GM18870 (cell line): ENCODE measurements around the gene DRC7.
"Not testable (repeated sequence)": the region's sequence is repeated elsewhere in the genome, so short reads cannot be mapped to it uniquely, and the experiment has no call there.

Experiments
- ATAC-seq: cut with Tn5 transposase; IDR thresholded peaks from one replicate; pipeline ENCODE4 v1.9.1; 2021; ENCODE audit warnings: moderate library complexity; ENCODE audit not compliant: unreplicated experiment

Gene DRC7

DNA sequence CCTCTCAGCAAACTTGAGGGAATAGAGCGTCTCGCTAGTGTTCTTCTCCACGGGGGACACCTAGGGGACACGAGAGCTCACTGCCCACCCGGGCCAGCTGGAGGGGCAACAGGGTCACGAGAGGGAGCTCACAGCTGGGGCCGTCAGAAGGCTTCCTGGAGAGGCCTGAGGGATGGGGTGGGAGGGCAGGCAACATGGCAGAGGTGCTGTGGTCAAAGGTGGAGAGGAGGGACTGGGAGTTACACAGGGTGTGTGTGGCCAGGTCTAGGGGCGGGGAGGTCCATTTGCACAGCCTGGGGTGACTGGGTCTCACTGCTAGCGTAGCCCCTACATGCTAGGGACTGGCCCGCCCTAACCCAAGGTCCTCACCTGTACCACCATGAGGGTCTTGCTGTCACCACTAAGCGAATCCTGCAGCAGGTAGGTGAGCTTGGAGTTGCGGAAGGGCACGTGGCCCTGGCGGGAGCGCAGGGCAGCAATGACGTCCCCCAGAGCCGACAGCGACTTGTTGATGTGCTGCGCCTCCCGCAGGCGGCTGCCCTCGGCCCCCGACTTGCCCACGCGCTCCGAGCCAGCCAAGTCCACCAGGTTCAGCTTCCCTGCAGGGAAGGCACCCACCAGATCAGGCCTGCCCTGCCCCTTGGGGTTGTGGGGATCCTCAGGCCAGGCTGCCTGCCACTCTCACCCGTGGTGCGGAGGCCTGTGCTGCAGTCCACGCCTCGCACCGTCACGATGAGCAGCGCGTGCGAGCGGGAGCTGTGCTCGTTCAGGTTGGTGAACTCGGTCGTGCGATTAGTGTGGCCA is 66.0 kb downstream of the DRC7 start:
- no peak for ATAC-seq

- no peak for ATAC-seq
Measured at GRCh38 chr16:57761301-57761700, 66.7 kb downstream of the DRC7 start.

DNA sequence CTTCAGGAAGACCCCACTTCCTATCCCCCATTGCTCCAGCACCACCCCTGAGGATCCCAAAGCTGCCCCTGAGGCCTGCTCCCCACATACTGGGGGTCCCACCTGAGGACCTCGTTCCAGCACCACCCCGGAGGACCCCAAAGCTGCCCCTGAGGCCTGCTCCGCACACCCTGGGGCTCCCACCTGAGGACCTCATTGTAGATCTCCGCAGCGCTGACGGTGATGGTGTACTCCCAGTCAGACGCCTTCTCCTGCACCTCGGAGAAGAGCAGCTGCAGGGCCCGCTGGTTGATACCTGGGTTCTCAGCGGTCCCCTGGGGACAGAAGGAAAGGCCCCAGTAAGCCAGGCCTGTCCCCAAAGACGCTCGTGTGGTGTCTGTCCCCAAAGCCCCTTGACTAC is 67.4 kb downstream of the DRC7 start:
- ATAC-seq = no peak

DNA sequence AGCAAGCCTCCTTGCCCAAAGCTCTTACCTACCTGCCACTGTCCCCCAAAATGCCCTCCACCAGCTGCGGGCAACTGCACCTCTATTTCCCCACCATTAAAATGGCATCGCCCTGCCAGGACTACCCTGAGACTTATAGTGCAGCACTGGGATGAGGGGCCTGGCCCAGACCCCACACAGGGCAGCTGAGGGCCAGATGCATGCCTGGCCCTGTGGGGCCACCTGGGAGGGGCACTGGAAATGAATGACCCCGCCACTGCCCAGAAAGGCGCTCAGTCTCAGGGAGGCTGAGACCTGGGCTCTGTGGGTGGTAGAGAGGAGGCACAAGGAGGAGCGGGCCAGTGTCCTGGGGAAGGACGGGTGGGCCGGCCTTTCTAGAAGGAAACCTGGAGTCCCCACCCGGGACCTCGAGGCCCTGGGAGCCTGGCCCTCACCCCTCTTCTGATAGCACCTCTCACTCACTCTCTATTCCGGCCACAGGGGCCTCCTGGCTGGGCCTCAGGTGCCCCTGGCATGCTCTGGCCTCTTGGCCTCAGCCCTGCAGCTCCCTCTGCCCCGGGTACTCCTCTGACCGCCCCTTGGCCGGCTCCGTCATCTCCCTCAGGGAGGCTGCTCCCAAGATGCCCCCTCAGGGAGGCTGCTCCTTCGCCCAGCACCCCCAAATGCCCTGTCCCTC is 67.9 kb downstream of the DRC7 start:
- ATAC-seq = no peak

- ATAC-seq = no peak
Measured at GRCh38 chr16:57763285-57764005, 68.8 kb downstream of the DRC7 start.

DNA sequence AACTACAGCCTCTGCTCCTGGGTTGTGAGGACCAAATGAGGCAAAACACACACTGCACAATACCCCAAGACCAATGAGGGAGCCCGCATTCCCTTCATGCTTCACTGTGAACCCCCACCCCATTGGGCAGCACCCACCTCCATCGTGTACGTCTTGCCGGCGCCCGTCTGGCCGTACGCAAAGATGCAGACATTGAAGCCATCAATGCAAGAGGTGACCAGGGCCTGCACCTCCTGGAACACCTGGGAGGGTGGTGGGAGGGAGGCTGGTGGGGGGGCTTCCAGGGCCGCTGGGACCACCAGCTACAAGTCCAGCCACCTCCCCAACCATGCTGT is 69.4 kb downstream of the DRC7 start:
- ATAC-seq = no peak

DNA sequence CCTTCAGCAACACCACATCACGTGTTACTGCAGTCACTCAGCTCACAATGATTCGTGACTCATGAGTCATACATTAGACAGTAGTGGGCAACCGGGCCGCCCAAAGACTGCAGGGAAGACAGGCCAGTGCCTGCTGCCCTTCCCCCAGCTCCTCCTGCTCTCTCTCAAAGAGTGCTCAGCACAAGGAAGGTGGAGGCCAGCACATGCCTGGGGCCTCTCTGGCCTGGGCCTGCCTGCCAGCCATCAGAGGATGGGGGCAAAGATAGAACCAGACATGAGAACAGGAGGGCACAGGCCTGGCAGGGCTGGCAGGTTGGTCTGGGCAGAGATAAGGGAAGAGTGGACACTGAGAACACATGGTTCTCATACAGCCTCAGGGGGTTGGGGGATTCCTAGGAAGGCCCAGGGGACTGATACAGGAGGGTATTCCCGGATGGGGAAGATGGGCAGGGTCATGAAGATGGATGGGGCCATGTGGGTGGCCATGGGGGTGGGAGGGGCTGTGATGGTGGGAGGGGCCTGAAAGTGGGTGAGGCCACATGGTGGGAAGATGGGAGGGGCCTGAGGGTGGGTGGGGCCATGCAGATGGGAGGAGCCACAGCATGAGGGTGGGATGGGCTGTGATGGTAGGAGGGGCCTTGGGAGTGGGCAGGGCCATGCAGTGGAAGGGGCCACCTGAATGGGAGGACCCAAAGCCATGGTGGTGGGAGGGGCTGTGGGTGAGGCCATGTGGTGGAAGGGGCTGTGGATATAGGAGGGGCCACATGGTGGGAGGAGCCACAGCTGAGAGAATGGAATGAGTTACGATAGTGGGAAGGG is 69.9 kb downstream of the DRC7 start:
- no peak for ATAC-seq

GRCh38 chr16:57765160-57765728 is 70.6 kb downstream of the DRC7 start:
- no peak for ATAC-seq

GRCh38 chr16:57766714-57767348 is 72.2 kb downstream of the DRC7 start:
- no peak for ATAC-seq

GRCh38 chr16:57769541-57770145 is 75.0 kb downstream of the DRC7 start:
- ATAC-seq = no peak

DNA sequence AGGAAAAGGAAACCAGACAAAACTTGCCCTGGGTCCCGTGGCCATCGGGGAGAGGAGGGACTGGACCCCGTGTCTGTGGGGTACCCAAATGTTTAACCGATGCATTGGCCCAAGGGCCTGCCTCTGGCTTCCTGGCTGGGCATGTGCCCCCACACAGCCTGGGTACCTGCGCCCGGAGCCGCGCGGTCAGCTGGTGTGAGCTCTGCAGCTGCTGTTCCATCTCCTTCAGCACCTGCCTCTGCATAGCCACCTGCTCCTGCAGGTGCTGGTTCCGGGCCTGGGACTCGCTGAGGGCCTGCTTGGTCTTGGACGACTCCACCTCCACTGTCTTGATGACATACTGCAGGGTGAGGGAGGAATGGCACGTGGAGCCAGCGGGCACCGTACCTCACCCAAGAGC is 75.8 kb downstream of the DRC7 start:
- ATAC-seq = no peak

DNA sequence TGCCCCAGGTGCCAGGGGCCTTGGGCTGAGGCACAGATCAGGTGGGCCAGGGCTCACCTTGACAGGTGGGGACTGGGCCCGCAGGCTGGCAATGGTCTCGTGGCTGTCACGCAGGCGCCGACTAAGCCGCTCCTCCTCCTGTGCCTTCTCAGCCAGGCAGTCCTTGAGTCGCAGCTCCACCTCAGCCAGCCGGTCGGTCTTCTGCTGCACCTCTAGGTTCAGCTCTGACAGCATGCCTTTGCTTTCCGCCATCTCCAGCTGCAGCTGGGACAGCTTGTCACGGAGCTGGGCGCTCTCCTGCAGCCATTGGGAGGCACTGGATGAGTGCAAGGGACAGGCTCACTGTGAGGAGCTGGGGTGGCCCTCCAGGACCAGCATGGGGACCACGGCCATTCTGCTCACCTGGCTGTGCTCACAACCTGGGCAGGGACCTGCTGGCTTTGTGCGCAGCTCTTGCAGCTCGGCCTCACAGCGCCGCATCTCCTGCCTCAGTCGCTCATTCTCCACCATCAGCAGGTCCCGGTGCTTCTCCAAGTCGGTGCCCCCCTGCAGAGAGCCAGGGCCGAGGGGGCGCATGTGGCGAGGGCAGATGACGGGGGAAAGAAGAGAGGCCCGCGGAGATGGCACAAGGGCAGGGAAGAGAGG is 76.7 kb downstream of the DRC7 start:
- no peak for ATAC-seq

DNA sequence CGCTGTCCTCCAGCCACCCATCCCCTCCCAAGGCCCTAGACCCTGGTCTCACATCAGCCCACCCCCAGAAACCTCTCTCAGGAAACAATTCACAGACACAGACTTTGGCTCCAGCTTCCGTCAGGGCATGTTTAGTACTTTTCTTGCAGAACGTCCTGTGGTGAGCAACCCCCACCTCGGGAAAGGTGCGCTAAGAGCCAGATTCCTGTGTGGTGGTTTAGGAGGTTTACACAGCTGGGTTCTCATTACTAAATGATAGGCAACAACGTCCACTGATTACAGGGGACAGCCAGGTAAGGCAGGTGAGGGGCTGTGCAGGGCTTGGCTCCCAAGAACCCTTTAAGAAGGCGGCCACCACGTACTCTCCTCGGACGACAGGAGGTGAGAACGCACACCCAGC is 78.4 kb downstream of the DRC7 start:
- ATAC-seq = no peak

DNA sequence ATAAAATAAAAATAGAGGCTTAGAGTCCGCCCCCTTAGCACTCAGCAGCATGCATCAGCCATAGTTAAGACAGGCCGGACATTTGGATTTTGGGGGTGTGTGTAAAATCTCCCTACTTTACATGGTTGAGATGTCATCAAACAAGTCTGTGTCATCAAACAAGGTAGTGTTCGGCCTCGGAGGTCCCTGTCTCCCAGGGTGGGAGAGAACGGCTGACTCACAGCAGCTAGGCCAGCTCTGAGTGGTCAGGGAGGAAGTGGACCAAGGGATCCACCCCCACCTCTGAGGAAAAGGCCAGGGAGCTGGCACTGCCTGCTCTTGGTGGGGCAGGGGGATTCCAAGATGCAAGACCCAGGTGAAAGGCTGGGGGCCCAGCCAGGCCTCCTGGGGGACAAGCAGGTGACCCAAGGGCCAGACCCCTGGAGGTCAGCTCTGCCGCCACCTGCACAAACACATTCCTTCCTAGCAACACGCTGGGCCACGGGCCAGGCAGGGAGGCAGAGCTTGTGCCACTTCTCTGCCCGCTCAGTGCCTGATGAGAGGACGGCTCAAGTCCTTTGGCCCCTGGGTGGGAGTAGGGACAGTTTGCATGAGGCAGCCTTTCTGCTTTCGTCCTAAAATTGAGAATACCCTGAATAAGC is 79.2 kb downstream of the DRC7 start:
- no peak for ATAC-seq

DNA sequence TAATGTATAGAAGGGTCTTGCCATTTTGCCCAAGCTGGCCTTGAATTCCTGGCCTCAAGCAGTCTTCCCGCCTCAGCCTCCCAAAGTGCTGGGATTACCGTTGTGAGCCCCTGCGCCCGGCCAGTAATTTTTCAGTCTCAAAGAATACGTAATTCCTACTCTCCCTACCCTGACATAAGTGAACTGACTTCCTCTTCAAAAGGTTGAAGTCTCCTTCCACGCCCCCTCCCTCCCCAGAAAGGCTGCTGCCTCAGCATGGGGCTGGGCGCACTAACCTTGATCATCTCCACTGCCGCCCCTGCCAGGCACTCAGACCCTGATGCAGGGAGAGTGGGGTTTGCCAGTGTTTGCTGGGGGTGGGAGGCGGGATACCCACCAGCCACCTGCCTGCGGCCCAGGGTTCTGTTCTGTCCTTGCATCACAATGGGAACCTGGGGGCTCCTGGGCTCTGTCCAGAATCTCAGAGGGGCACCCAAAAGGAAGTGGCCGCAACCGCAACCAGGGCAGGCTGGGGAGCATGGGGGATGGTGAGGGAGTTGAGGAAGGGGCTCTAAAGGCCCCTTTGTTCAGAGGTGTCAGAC is 80.2 kb downstream of the DRC7 start:
- ATAC-seq = no peak

GRCh38 chr16:57775661-57776469 is 81.3 kb downstream of the DRC7 start:
- no peak for ATAC-seq

GRCh38 chr16:57778658-57779057 is 84.1 kb downstream of the DRC7 start:
- no peak for ATAC-seq

DNA sequence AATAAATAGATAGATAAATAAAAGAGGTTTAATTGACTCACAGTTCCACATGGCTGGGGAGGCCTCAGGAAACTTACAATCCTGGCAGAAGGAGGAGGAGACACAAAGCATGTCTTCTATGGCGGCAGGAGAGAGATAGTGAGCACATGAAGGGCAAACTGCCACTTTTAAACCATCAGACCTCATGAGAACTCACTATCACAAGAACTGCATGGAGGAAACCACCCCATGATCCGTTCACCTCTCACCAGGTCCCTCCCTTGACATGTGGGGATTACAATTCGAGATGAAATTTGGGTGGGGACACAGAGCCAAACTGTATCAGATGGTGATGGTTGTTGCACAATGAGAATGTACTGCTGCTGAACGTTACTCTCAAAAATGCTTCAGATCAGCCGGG is 85.2 kb downstream of the DRC7 start:
- ATAC-seq = not testable (repeated sequence)
